DND-41 (cell line): ENCODE results near the gene SIKE1.

ENCODE experiments used
- CTCF ChIP-seq: IDR thresholded peaks from 2 replicates; pipeline ENCODE4 v1.5.1; 2012; ENCODE audit warnings: borderline replicate concordance, low read length, moderate library complexity, mild to moderate bottlenecking; ENCODE audit not compliant: poor library complexity, severe bottlenecking; ENCODE audit errors: extremely low read depth
- EZH2 ChIP-seq: IDR thresholded peaks from 3 replicates; pipeline ENCODE4 v1.6.1; 2012; ENCODE audit warnings: borderline replicate concordance, low read depth, mild to moderate bottlenecking, moderate library complexity, low read length, inconsistent platforms; ENCODE audit not compliant: severe bottlenecking

DNA sequence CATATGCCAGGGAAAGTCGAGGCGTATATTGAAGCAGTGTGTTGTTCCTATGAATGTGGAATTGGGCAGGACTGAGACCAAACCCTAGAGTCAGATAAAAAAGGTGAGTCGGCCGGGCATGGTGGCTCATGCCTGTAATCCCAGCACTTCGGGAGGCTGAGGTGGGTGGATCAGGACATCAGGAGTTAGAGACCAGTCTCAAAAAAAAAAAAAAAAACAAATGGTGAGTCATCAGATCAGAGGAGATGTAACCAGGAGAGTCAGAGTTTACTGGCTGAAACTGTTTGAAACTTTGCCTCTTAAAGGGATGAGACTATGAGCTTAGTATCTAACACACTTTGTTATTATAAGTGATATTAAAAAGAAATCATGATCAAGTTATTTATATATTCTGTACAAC lies 47.8 kb upstream of the SIKE1 start:
- no peak for TF ChIP-seq CTCF
- TF ChIP-seq EZH2 = no peak
